Measurements from ENCODE around the gene FNDC10. TPM values are rescaled to one million over a fixed set of nuclear protein-coding genes. Genes with fewer than 3 reads are reported as not detected.

The FNDC10 gene
- total and polyA plus RNA-seq, 9 of the 15 experiments (the other 6 are each of a cell fraction or from before 2014, with no cell fraction given), result 0.08 to 6.3 (median 1.6) TPM

GRCh38 chr1:1613509-1614082 lies 13.7 kb upstream of the FNDC10 start:
- H3K79me2 ChIP-seq (ENCODE audit: control insufficient read depth, insufficient read depth, low read length), result peaks cover 31% of the 10 kb centered on the region
- H3K4me1 ChIP-seq (replicated peaks in 1 of 2; ENCODE audit: control insufficient read depth in 2 of 2, insufficient read depth in 2 of 2, low read length in 2 of 2), result peaks cover 22 to 52% of the 10 kb centered on the region in 2 experiments; a peak in 4 of 5 replicates
- in situ Hi-C loops (cut with MboI) (no loop called here), intact Hi-C loops (cut with micrococcal nuclease) (no loop called here)
- peak overlapping the region; percentile 94 for H3K4me2 ChIP-seq (ENCODE audit: insufficient read depth, low read length)
- no peaks in the 10 kb centered on the region for H3K9me3 ChIP-seq (replicated peaks; ENCODE audit: control insufficient read depth, insufficient read depth, low read depth, low read length)
- 0 out of 2 replicates have a peak, but pooled peaks cover 17% of the 10 kb centered on the region for H4K20me1 ChIP-seq (replicated peaks; ENCODE audit: control insufficient read depth, insufficient read depth, low read length)
- peak overlapping the region; percentile 99 for H3K27ac ChIP-seq (ENCODE audit: extremely low read depth, low read depth, low read length)
- ChIA-PET POLR2A (interaction anchor here (0.5 to 3.9 kb wide), 11 partner anchors 11 to 276 kb away, joined by 3 to 61 read pairs (median 3); partner anchors contain the start of genes FNDC10 and MRPL20), CTCF (ENCODE audit: low intra/inter-chr PET ratio) (no interaction called here)
- ATAC-seq, result no peak
- no peaks in the 10 kb centered on the region; a peak in 1 of 5 replicates for H3K27me3 ChIP-seq (ENCODE audit: control insufficient read depth in 2 of 2, insufficient read depth in 2 of 2, low read length in 2 of 2)
- peak in 2 of 4 experiments; percentile 58 to 68 for DNase-seq (ENCODE audit: extremely low read depth in 1 of 4, low spot score in 3 of 4)
- no TSS peak for BruUV-seq (replicated peaks)
- H3K9ac ChIP-seq (ENCODE audit: insufficient read depth in 1 of 2, low read depth in 2 of 2, low read length in 2 of 2), result peak overlapping the region; percentile 30 to 99; a peak in 3 of 4 replicates
- H3K9me1 ChIP-seq (ENCODE audit: control insufficient read depth, insufficient read depth, low read length), result no peaks in the 10 kb centered on the region
- WGBS (ENCODE audit: insufficient coverage, low coverage, missing lambda C conversion rate), result 4% methylated on average over 11 of the region's 11 CpGs
- H3K4me3 ChIP-seq, result peak overlapping the region; percentile 87
- H2AFZ ChIP-seq (ENCODE audit: low read depth, low read length), result peak overlapping the region; percentile 60
- peaks cover 9% of the 10 kb centered on the region; the same call in 2 of the 3 replicates for H3K36me3 ChIP-seq (ENCODE audit: control insufficient read depth, insufficient read depth, low read length)
- FAIRE-seq, result peak; percentile 69
- no peak for TF ChIP-seq PRPF4 (IDR thresholded peaks at IDR 0.05; ENCODE audit: insufficient read depth, low read depth, low read length, poor library complexity, severe bottlenecking)
- TF ChIP-seq ZNF133 (CRISPR knock-in tag; IDR thresholded peaks at IDR 0.05), result no peak
- TF ChIP-seq YY1 (IDR thresholded peaks at IDR 0.05; ENCODE audit: borderline replicate concordance in 1 of 3, control insufficient read depth in 1 of 3, extremely low read depth in 1 of 3, insufficient read depth in 3 of 3, insufficient read length in 1 of 3, insufficient replicate concordance in 2 of 3, low read depth in 1 of 3, low read length in 2 of 3), result no peak
- TF ChIP-seq ELF4 (CRISPR knock-in tag; IDR thresholded peaks at IDR 0.05), result 0 out of 2 replicates have a peak, but pooled peaks have one; percentile 31
- no peak for TF ChIP-seq NR0B1 (IDR thresholded peaks at IDR 0.05; ENCODE audit: partially characterized antibody)
- TF ChIP-seq HDAC1 (IDR thresholded peaks at IDR 0.05), result peak in 1 of 2 experiments; percentile 42; a peak in 1 of 4 replicates
- no peak for TF ChIP-seq KAT2B (IDR thresholded peaks at IDR 0.05; ENCODE audit: low read depth, low read length)
- peak; percentile 21 for TF ChIP-seq BRD9 (IDR thresholded peaks at IDR 0.05; ENCODE audit: low read depth, partially characterized antibody)
- TF ChIP-seq HLTF (IDR thresholded peaks at IDR 0.05), result 0 out of 2 replicates have a peak, but pooled peaks have one; percentile 26
- TF ChIP-seq ZNF121 (CRISPR knock-in tag; conservative IDR thresholded peaks at IDR 0.05), result peak; percentile 98
- 0 out of 2 replicates have a peak, but pooled peaks have one; percentile 58 for TF ChIP-seq SMARCA5 (IDR thresholded peaks at IDR 0.05)
- no peak for TF ChIP-seq HINFP (tag; conservative IDR thresholded peaks at IDR 0.05; ENCODE audit: low read depth)
- TF ChIP-seq STAT5B (CRISPR knock-in tag; IDR thresholded peaks at IDR 0.05), result no peak
- no peak for TF ChIP-seq ARID4B (CRISPR knock-in tag; IDR thresholded peaks at IDR 0.05)

Measured in K562 (cell line).